ENCODE results near the gene B4GALNT3.

B4GALNT3 gene

DNA sequence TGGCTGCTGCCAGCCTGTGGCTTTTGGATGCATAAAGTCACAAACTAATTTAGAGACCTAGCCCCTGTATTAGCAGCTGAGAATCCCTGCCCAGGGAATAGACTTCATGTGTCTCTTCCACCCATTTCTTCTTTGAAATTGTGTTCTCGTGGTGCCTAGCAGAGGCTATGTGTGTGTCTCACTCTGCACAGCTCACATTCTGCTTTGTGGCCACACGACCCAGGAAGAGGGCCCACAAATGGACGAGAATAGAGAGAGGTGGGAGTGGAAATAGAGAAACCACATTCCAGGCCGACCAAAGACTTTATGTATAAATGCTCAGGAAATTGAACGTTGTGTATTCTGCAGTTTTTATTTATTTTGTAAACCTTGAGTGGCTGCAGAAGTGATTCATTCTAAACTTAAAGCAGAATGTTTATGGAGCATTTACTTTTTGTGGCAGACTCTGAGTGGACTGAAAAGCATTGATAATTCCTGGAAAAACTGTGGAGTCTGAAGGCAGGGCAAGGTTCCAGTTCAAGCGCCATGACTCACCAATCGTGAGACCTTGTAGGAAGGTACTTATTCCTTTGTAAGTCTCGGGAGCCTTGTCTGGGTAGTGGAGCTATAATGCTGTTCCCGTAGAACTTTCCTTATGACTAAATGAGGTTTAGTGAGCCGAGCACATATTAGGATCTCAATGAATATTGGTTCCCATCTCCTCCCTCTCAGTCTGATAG is 9.1 kb downstream of the B4GALNT3 start:
- DNase-seq: no peak

- DNase-seq: no peak
Measured at GRCh38 chr12:470133-470532, 10.4 kb downstream of the B4GALNT3 start.

DNA sequence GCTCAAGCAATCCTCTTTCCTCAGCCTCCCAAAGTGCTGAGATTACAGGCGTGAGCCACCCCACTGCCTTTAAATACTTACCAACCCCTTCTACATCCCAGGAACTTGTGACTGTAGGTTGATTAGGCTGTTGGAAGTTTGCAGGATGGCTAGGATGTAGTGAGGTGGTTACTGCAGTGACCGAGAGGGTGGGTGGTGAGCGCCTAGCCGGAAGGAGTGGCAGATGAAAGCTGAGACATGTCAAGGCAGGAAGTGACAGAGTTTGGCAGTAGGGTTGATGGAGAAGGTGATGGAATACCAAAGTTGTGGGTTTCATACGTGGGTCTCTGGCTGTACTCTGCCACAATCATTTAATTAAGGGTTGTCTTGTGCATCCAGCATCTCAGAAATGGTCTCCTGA is 13.5 kb downstream of the B4GALNT3 start:
- no peak for DNase-seq

DNA sequence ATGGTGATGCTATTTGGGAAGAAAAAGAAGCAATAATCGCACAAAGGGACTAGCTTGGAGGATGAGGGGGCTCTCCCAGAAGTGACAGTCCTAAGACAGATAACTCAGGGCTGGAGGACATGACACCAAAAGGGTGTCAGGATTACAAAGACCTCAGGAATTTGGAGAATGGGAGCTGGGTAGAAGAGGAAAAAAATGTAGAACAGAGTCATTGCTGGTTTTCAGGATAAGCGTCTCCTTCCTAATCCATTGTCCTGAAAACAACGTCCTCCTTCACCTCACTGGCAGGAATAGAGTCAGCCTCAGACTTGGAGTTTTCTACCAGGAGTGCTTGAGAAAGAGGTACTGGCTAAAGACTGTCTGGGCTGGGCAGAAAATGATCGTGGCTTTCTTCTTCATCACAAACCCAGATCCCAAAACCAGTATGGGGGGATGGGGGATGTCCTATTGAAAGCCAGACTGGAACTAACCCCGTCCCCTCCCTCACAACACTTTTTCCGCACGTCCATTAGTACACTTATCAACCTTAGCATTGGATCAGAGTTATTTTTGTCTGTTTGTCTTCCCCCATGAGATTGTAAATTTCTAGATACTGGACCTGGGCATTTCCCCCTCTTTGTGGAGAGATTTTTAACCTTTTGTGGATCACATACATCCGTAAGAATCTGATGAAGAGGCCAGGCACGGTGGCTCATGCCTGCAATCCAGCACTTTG is 14.3 kb downstream of the B4GALNT3 start:
- DNase-seq: no peak

- DNase-seq: no peak
Measured at GRCh38 chr12:475286-475685, 15.5 kb downstream of the B4GALNT3 start.

DNA sequence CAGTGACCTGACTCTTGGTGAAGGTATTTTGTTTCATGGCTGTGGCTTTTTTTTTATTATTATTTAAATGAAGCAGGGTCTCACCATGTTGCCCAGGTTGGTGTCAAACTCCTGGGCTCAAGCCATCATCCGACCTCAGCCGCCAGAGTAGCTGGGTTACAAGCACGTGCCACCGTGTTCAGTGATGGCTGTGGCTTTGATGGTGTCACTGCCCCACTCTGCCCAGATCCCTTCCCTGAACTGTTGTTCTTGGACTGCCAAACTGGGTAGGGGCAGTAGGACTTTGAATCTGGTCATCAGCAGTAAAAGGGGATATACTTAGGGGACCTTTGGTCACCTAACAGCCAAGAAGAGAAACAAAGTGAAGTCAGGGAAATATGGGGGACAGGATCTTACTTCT is 19.4 kb downstream of the B4GALNT3 start:
- no peak for DNase-seq

- DNase-seq: no peak
Measured at GRCh38 chr12:480831-481816, 21.4 kb downstream of the B4GALNT3 start.

DNA sequence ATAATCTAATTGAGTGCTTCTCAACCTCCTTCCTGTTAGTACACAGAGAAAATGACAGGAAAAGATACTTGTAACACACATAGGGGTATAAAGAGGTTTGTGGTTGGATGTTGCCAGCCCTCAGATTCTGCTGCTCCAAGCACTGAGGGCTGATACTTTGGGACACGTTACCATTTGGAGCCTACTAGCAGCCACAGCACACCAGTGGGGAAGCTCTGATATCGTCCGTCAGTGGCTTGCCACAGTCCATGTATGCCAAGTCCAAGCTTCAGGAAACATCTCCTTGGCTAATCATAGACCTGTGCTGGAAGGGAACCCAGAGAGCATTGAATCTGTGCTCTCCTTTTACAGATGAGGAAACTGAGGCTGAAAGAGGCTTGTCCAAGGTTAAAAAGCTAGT is 22.3 kb downstream of the B4GALNT3 start:
- no peak for DNase-seq

DNA sequence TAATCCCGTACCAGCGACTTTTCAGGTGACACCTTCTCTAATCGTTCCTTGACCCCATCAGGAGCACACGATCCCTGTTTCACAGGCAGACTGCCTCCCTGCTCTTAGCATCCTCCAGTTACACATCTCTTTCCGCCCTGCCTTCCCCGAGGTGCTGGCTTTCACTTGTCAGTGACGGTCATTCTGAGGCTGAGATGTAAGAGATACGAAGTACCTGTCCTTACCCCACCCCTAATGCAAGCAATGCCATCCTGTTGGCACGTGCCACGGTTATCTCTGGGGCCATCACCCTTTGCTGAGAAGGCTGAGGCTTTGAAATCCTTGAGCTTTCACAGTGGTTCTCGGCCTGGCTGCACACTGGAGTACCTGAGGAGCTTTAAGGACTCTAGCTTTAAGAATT is 24.4 kb downstream of the B4GALNT3 start:
- DNase-seq: no peak

DNA sequence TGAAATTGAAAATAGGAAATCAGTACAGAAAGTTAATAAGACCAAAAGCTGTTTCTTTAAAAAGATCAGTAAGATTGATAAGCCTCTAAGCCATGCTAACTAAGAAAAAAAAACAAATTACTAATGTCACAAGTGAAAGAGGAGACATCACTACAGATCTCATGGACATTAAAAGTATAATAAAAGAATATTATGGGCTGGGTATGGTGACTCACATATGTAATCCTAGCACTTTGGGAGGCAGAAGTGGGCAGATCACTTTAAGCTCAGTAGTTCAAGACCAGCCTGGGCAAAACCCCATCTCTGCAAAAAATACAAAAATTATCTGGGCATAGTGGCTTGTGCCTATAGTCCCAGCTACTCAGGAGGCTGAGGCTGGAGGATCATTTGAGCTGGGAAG is 30.5 kb downstream of the B4GALNT3 start:
- no peak for DNase-seq

DNA sequence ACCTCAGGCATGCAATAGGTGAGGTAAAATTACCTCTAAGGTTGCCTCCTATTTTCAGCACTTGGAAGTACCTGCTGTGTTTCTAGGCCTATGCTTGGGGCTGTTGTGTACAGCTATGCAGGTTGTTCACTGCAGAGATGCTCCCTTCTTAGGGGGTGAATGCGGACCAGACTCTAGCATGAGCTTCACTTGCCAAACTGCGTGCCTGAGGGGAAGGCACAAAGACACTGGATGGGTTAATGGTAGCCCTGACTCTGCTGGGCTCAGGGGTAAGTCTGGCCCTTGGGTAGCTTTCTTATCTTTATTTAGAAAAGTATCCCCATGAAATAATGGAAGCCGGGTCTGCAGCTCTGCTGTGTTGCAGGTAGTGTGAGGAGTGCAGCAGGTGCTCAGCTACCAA is 35.7 kb downstream of the B4GALNT3 start:
- DNase-seq: no peak

DNA sequence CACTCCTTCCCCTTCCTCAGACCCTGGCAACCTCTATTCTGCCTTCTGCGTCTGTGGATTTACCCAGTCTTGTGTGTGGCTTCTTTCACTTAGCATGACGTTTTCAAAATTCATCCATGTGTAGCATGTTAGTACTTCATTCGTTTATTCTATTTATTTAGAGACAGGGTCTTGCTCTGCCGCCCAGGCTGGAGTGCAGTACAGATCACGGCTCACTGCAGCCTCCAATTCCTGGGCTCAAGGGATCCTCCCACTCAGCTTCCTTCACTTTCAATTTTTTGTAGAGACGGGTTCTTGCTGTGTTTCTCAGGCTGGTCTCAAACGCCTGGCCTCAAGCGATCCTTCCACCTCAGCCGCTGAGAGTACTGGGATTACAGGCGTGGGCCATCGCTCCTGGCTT is 37.0 kb downstream of the B4GALNT3 start:
- DNase-seq: no peak

DNA sequence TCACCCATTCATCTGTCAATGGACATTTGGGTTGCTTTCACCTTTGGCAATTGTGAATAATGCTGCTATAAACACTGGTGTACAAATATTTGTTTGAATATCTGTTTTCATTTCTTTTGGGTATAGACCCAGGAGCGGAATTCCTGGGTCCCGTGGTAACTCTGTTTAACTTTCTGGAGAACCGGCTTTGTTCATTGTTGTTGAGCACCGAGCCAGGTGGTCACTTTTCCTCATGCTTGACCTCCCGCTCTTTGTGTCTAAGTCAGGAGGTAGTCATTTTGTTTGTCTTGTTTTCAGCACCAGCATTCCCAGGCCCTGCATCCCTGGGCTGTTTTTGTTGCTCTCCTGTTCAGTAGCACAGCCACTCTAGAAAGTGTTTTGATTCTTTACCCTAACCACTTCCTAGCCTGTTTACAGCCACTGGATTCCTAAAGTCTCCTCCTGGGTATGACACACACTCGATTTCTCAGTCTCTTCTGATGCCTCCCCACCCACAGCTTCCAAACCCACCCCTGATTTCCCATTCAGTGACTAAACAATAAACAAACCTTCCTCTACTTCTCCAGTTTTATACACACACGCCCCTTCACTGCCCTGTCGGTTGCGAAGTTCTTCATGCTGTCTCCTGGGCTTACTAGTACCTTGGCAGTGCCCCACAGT is 37.9 kb downstream of the B4GALNT3 start:
- DNase-seq: no peak

- DNase-seq: no peak
Measured at GRCh38 chr12:499837-500458, 40.2 kb downstream of the B4GALNT3 start.

DNA sequence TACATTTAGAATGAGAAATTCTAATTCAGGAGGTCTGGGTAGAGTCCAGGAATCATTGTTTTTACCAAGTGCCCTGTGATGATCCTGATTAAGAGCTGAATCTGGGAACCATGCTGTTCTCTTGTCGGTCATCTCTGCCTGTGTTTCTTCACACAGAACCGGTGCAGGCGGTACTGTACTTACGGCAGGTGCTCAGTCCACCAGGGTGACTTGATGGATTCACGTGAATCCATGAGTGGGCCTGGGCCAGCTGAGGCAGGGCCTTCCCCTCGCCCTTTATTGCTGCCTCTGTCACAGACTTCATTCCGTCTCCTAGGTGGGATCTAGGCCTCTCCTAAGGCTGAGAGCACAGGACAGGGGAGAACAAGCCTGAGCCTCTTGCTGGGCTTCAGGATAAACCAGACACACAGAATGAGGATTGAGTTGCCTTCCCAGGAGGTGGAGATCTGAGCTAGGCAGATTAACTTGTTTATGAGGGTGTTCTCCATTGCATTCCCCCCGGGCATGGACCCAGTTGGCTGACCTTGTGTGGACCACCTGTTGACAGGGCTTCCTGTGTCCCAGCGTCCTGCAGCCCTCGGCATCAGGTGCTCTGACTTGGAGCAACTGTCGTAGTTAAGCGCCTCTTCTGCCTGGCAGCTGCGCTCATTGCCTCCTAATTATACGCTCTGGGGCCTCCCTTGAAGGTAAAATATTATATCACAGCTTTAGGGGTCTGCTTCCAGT is 42.1 kb downstream of the B4GALNT3 start:
- peak; percentile 35 for DNase-seq

- DNase-seq: no peak
Measured at GRCh38 chr12:503111-503761, 43.5 kb downstream of the B4GALNT3 start.

- DNase-seq: no peak
Measured at GRCh38 chr12:505221-505620, 45.5 kb downstream of the B4GALNT3 start.

DNA sequence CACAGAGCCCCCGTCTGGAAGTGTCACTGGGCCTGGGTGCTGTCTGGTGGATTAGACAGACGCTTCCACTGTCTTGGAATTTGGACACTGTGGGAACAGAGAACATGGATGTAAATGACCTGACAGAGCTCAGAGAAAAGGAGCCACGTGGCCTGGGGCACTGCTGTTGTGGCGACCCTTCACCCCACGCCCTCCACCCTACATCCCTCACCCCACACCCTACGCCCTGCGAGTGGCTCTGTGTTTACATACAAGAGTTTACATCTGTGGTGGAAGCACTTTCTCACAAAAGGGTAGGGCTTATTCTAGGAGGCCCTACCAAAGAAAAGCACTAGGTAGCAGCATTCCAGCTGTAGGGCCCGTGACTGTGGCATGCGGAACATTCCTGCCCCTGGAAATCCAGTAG is 47.7 kb downstream of the B4GALNT3 start:
- DNase-seq: no peak

DNA sequence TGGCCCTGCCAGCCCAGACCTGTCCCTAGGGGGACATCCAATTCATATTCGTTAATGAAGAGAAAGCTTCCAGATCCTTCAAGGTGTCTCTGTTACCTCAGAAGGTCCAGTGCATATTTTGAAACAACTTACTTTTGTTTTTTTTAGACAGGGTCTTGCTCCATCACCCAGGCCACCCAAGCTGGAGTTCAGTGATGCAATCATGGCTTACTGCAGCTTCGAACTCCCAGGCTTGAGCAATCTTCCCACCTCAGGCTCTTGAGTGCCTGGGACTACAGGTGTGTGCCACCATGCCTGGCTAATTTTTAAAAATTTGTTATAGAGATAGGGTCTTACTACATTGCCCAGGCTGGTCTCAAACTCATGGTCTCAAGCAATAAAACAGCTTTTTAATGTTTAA is 48.4 kb downstream of the B4GALNT3 start:
- no peak for DNase-seq

- no peak for DNase-seq
Measured at GRCh38 chr12:508795-509194, 49.1 kb downstream of the B4GALNT3 start.

- DNase-seq: no peak
Measured at GRCh38 chr12:509500-509899, 49.8 kb downstream of the B4GALNT3 start.
